Measurements from ENCODE around the gene DCDC2C.

GRCh38 chr2:3778851-3779495 lies 75.6 kb downstream of the DCDC2C start:
- TF ChIP-seq, protein P1, sequence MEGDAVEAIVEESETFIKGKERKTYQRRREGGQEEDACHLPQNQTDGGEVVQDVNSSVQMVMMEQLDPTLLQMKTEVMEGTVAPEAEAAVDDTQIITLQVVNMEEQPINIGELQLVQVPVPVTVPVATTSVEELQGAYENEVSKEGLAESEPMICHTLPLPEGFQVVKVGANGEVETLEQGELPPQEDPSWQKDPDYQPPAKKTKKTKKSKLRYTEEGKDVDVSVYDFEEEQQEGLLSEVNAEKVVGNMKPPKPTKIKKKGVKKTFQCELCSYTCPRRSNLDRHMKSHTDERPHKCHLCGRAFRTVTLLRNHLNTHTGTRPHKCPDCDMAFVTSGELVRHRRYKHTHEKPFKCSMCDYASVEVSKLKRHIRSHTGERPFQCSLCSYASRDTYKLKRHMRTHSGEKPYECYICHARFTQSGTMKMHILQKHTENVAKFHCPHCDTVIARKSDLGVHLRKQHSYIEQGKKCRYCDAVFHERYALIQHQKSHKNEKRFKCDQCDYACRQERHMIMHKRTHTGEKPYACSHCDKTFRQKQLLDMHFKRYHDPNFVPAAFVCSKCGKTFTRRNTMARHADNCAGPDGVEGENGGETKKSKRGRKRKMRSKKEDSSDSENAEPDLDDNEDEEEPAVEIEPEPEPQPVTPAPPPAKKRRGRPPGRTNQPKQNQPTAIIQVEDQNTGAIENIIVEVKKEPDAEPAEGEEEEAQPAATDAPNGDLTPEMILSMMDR (IDR thresholded peaks at IDR 0.05), result no peak
- no peak for TF ChIP-seq POLR2A (IDR thresholded peaks at IDR 0.05)
- no peak for TF ChIP-seq POLR2AphosphoS5 (IDR thresholded peaks at IDR 0.05)

Measured in prostate gland (tissue), 2 donors.